Measurements from ENCODE around the gene HCRTR1. TPM values are rescaled to one million over a fixed set of nuclear protein-coding genes. Genes with fewer than 3 reads are reported as not detected.
A peak's percentile ranks its signal among the peaks of the same experiment; 100 is the strongest.

HCRTR1 gene
- total and polyA plus RNA-seq, 4 donors: 0.18 to 0.42 TPM; not detected in 2

DNA sequence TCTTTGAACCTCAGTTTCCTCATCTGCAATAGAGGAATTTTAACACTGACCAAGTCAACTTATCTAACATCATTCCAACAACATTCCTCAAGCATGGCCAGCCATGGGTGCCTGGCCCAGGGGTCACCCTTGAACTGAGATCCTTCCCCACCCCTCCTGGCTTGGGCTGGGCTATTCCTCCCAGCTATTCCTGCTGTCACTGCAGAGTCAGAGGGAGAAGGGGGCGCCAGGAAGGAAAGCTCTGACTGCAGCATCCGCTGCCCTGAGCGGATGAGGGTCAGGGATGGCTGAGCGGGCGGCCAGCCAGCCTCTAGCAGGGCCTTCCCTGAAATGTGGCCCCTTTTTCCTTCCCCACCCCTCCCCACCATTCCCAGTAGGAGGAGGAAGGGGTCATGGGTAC is 38.1 kb upstream of the HCRTR1 start:
- DNase-seq (no peak), ATAC-seq (ENCODE audit: low FRiP score) (no peak)
- H3K4me1 ChIP-seq (ENCODE audit: control insufficient read depth in 1 of 2, insufficient read depth in 2 of 2, low read length in 2 of 2): peaks cover 3 to 4% of the 10 kb centered on the region in 2 donors
- H3K4me3 ChIP-seq (ENCODE audit: low read length in 2 of 2): peak overlapping the region; percentile 35 to 68
- H3K36me3 ChIP-seq (ENCODE audit: control insufficient read depth in 1 of 2, insufficient read depth in 2 of 2, low read length in 1 of 2): peaks cover 0 to 5% of the 10 kb centered on the region in 2 donors
- H3K9me3 ChIP-seq (ENCODE audit: control insufficient read depth, low read length): no peaks in the 10 kb centered on the region
- WGBS, 2 donors: 0 to 10% methylated on average over 5 of the region's 5 CpGs
- peak overlapping the region; percentile 94 to 98 for H3K27ac ChIP-seq (ENCODE audit: low read depth in 1 of 2, low read length in 2 of 2)
- intact Hi-C loops (cut with DNase I): loop anchor here in 1 of 2 donors (5.0 kb wide), 1 partner anchor 133 kb away; no protein-coding TSS in a partner anchor
- H3K27me3 ChIP-seq (ENCODE audit: control insufficient read depth in 1 of 2, insufficient read depth in 2 of 2, low read length in 1 of 2): no peaks in the 10 kb centered on the region

DNA sequence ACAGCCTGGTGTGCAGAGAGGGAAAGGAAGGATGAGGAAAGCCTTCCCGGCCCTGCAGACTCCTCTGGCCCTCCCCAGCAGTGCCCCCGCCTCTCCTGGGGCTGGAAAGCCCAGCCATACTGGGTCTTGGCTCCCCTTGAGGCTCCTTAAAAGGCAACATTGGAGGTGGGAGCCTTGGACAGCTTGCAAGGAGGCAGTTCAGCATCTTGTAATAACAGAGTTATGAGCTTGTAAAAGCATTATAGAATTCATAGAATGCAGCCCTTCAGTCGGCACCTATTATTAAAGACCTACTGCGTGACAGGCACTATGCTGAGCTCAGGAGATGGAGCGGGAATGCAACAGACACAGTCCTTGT is 37.0 kb upstream of the HCRTR1 start:
- Histone ChIP-seq H3K36me3 (ENCODE audit: control insufficient read depth in 1 of 2, insufficient read depth in 2 of 2, low read length in 1 of 2) (peaks cover 0 to 8% of the 10 kb centered on the region in 2 donors), H3K4me1 (ENCODE audit: control insufficient read depth in 1 of 2, insufficient read depth in 2 of 2, low read length in 2 of 2) (peaks cover 3 to 6% of the 10 kb centered on the region in 2 donors), H3K27ac (ENCODE audit: low read depth in 1 of 2, low read length in 2 of 2) (peak overlapping the region; percentile 68 to 98), H3K27me3 (ENCODE audit: control insufficient read depth in 1 of 2, insufficient read depth in 2 of 2, low read length in 1 of 2) (no peaks in the 10 kb centered on the region), H3K4me3 (ENCODE audit: low read length in 2 of 2) (peak overlapping the region; percentile 35 to 68), H3K9me3 (ENCODE audit: control insufficient read depth, low read length) (no peaks in the 10 kb centered on the region)
- ATAC-seq (ENCODE audit: low FRiP score): peak; percentile 68
- 2 to 6% methylated on average over 5 of the region's 5 CpGs for WGBS, 2 donors
- intact Hi-C loops (cut with DNase I): no loop called here
- peak; percentile 74 to 89 for DNase-seq

DNA sequence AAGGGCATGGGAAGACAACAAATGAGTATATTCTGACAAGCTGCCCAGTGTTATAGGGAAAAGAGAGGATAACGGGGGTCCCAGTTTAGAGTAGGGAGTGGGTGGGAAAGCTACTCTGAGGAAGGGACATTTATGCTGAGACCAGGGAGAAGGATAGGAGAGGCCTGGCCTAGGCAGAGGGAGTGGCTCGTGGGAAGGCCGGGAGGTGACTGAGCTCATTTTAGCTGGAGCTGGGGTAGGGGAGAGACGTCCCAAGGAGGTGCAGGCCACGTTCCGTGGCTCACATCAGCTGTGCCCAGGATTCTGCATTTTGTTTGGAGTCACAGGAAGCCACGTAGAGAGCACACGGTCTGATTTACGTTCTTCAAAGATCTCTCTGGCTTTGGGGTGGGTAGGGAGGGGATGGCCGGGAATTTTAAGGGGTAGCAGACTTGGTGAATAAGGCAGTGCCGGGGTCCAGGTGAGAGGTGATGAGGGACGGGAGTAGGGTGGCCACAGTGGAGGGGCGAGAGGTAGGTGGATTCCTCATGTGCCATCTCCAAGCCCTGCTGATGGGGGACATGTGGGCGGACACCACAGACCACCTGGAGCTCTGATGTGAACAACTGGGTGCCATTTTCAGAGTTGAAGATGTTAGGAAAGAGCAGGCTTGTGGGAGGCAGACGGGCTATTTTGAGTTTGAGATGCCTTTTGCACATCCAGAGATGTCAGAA is 36.4 kb upstream of the HCRTR1 start:
- WGBS, 2 donors: 18 to 20% methylated on average over 15 of the region's 15 CpGs
- peak overlapping the region; percentile 68 to 94 for H3K27ac ChIP-seq (ENCODE audit: low read depth in 1 of 2, low read length in 2 of 2)
- peak overlapping the region; percentile 35 to 44 for H3K4me3 ChIP-seq (ENCODE audit: low read length in 2 of 2)
- H3K27me3 ChIP-seq (ENCODE audit: control insufficient read depth in 1 of 2, insufficient read depth in 2 of 2, low read length in 1 of 2): no peaks in the 10 kb centered on the region
- DNase-seq (no peak), ATAC-seq (ENCODE audit: low FRiP score) (no peak)
- H3K4me1 ChIP-seq (ENCODE audit: control insufficient read depth in 1 of 2, insufficient read depth in 2 of 2, low read length in 2 of 2): peaks cover 3 to 6% of the 10 kb centered on the region in 2 donors
- H3K36me3 ChIP-seq (ENCODE audit: control insufficient read depth in 1 of 2, insufficient read depth in 2 of 2, low read length in 1 of 2): peaks cover 0 to 10% of the 10 kb centered on the region in 2 donors
- H3K9me3 ChIP-seq (ENCODE audit: control insufficient read depth, low read length): no peaks in the 10 kb centered on the region
- intact Hi-C loops (cut with DNase I): no loop called here

DNA sequence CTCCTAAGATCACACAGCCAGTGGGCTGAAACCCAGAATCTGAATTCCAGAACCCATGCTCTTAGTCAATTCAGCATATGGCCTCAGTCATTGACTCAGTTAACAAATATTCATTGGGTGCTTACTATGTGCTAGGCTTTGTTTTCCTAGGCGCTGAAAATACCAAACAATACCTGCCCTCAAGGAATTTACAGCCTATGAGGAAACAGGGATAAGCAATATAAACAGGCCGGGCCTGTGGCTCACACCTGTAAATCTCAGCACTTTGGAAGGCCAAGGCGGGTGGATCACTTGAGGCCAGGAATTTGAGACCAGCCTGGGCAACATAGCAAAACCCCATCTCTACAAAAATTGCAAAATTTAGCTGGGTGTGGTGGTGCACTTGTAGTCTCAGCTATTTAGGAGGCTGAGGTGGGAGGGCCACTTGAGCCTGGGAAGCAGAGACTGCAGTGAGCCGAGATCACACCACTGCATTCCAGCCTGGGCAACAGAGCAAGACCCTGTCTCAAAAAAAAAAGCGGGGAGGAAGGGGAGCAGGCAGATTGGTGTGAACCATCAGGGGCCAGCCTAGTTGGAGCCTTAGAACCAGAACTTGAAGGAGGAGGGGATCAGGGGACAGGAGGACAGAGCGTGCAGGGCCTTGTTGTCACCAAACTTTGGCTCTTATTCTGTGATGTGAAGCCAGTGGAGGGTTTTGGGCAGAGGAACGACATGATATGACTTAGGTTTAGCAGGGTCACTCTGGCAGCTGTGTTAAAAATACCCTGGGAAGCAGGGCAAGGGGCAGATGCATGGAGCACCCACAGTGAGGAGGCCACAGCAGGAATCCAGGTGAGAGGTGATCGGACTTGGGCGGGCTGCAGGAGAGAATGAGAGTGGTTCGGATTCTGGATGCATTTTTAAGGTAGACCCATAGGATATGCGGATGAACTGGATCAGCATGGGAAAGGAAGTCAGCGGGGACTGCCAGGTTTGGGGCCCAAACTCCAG is 35.4 kb upstream of the HCRTR1 start:
- H3K27ac ChIP-seq (ENCODE audit: low read depth in 1 of 2, low read length in 2 of 2): peak overlapping the region; percentile 71 to 94
- DNase-seq (no peak), ATAC-seq (ENCODE audit: low FRiP score) (no peak)

DNA sequence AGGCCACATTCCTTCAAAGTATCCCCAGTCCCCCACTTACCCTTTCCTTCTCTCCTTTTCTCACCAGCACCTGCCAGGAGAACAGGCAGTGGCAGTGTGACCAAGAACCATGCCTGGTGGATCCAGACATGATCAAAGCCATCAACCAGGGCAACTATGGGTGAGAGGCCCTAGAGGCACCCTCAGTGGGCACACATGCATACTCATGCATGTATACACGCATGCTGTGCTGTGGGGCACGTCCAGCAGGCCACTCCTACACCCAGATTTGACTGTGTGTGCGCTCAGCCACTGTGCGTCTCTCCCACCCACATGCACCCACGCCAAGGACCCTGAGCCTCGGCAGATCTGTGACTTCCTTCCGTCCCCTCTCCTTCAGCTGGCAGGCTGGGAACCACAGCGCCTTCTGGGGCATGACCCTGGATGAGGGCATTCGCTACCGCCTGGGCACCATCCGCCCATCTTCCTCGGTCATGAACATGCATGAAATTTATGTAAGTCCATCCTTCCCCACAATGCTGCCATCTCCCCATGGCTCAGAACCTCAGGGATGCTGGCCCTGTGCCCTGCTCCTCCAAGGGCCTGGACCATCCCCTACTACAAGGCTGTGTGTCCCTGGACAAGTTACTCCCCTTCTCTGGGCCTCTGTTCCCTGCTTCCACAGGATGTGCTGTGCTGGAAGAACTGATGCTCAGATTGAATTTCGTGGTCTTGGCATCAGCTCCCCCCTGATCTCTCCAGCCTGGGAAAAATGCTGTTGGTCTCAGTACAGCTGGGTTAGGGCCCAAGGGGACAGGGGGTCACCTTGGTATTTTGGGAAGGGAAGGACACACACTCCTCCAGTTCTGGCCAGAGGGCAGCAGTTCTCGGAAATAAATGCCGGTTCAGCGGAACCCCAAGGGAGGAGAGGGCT is 34.2 kb upstream of the HCRTR1 start:
- H3K36me3 ChIP-seq (ENCODE audit: control insufficient read depth in 1 of 2, insufficient read depth in 2 of 2, low read length in 1 of 2): peaks cover 0 to 12% of the 10 kb centered on the region in 2 donors
- H3K4me3 ChIP-seq (ENCODE audit: low read length in 2 of 2): no peak overlapping the region
- DNase-seq (no peak), ATAC-seq (ENCODE audit: low FRiP score) (peak; percentile 24)
- intact Hi-C loops (cut with DNase I): no loop called here
- peaks cover 3 to 6% of the 10 kb centered on the region in 2 donors for H3K4me1 ChIP-seq (ENCODE audit: control insufficient read depth in 1 of 2, insufficient read depth in 2 of 2, low read length in 2 of 2)
- H3K27me3 ChIP-seq (ENCODE audit: control insufficient read depth in 1 of 2, insufficient read depth in 2 of 2, low read length in 1 of 2): no peaks in the 10 kb centered on the region
- 18 to 22% methylated on average over 16 of the region's 16 CpGs for WGBS, 2 donors
- H3K9me3 ChIP-seq (ENCODE audit: control insufficient read depth, low read length): no peaks in the 10 kb centered on the region
- H3K27ac ChIP-seq (ENCODE audit: low read depth in 1 of 2, low read length in 2 of 2): peak overlapping the region; percentile 71 to 94

More for the DNA sequence above, 35.4 kb upstream of the HCRTR1 start:
- Histone ChIP-seq H3K9me3 (ENCODE audit: control insufficient read depth, low read length) (no peaks in the 10 kb centered on the region), H3K36me3 (ENCODE audit: control insufficient read depth in 1 of 2, insufficient read depth in 2 of 2, low read length in 1 of 2) (peaks cover 0 to 12% of the 10 kb centered on the region in 2 donors), H3K27me3 (ENCODE audit: control insufficient read depth in 1 of 2, insufficient read depth in 2 of 2, low read length in 1 of 2) (no peaks in the 10 kb centered on the region), H3K4me3 (ENCODE audit: low read length in 2 of 2) (no peak overlapping the region), H3K4me1 (ENCODE audit: control insufficient read depth in 1 of 2, insufficient read depth in 2 of 2, low read length in 2 of 2) (peaks cover 3 to 6% of the 10 kb centered on the region in 2 donors)
- WGBS, 2 donors: 33 to 41% methylated on average over 12 of the region's 12 CpGs
- intact Hi-C loops (cut with DNase I): no loop called here

DNA sequence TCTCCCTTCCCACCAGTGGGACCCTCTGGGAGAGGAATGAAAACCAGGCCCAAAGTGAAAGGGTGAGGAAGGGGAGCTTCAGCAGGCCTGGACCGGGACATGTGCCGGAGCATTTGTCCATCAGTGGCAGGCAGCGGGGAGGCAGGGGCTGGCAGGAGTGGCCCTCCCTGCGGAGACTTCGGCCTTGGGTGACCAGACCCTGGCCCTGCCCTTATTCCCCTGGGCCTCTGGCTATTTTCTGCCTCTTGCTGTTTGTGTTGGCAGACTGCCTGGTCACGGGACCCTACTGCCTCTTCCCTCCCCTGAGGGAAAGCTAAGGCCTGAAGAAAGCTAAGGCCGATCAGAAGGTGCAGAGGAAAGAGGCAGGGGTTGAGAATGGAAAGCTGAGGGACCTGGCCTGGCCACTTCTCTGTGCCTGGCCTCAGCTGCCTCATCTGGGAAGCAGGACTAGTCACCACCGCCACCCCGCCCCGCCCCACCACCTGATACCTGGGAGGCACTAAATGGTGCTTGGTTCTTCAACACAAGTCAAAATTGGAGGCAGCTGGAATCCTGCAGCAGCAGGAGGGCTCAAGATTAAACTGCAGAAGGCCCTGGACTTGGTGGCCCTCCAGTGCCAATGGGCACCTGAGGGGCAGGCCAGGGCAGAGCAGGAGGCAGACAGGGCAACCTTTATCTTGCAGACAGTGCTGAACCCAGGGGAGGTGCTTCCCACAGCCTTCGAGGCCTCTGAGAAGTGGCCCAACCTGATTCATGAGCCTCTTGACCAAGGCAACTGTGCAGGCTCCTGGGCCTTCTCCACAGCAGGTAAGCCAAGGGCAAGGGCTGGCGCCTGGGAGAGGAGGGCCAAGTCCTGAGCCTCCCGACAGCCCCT is 33.3 kb upstream of the HCRTR1 start:
- H3K4me3 ChIP-seq (ENCODE audit: low read length in 2 of 2): no peak overlapping the region
- peaks cover 3 to 6% of the 10 kb centered on the region in 2 donors for H3K4me1 ChIP-seq (ENCODE audit: control insufficient read depth in 1 of 2, insufficient read depth in 2 of 2, low read length in 2 of 2)
- H3K9me3 ChIP-seq (ENCODE audit: control insufficient read depth, low read length): no peaks in the 10 kb centered on the region
- ATAC-seq (ENCODE audit: low FRiP score) (peak; percentile 65), DNase-seq (peak; percentile 94 to 95)
- intact Hi-C loops (cut with DNase I): no loop called here
- WGBS, 2 donors: 16% methylated on average over 13 of the region's 13 CpGs
- no peaks in the 10 kb centered on the region for H3K27me3 ChIP-seq (ENCODE audit: control insufficient read depth in 1 of 2, insufficient read depth in 2 of 2, low read length in 1 of 2)
- peaks cover 0 to 12% of the 10 kb centered on the region in 2 donors for H3K36me3 ChIP-seq (ENCODE audit: control insufficient read depth in 1 of 2, insufficient read depth in 2 of 2, low read length in 1 of 2)
- H3K27ac ChIP-seq (ENCODE audit: low read depth in 1 of 2, low read length in 2 of 2): peak overlapping the region; percentile 47 to 94

DNA sequence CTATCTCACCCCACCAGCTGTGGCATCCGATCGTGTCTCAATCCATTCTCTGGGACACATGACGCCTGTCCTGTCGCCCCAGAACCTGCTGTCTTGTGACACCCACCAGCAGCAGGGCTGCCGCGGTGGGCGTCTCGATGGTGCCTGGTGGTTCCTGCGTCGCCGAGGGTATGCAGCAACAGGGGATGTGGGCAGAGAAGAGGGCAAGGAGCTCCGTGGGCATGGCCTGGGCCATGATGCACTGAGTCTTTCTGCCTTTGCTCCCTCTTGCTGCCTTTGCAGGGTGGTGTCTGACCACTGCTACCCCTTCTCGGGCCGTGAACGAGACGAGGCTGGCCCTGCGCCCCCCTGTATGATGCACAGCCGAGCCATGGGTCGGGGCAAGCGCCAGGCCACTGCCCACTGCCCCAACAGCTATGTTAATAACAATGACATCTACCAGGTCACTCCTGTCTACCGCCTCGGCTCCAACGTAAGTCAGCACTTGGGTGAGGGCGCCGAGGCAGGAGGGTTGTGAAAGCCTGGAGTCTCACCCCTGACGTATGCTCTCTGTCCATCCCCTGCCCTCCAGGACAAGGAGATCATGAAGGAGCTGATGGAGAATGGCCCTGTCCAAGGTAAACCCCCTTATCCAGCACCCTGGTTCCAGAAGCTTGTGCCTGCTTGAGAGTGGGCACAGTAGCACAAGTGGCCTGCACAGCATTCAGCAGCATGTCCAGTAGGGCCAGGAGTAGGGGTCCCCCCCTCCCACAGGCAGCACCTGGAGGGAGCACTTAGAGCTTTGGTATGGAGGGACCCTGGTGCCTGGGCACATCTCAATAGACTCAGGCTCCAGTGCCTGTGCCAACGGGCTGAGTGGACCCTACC is 32.4 kb upstream of the HCRTR1 start:
- WGBS, 2 donors: 44 to 47% methylated on average over 27 of the region's 27 CpGs
- Histone ChIP-seq H3K4me3 (ENCODE audit: low read length in 2 of 2) (no peak overlapping the region), H3K4me1 (ENCODE audit: control insufficient read depth in 1 of 2, insufficient read depth in 2 of 2, low read length in 2 of 2) (peaks cover 3 to 6% of the 10 kb centered on the region in 2 donors), H3K36me3 (ENCODE audit: control insufficient read depth in 1 of 2, insufficient read depth in 2 of 2, low read length in 1 of 2) (peaks cover 0 to 12% of the 10 kb centered on the region in 2 donors), H3K27me3 (ENCODE audit: control insufficient read depth in 1 of 2, insufficient read depth in 2 of 2, low read length in 1 of 2) (no peaks in the 10 kb centered on the region), H3K9me3 (ENCODE audit: control insufficient read depth, low read length) (no peaks in the 10 kb centered on the region), H3K27ac (ENCODE audit: low read depth in 1 of 2, low read length in 2 of 2) (peak overlapping the region; percentile 47 to 83)
- ATAC-seq (ENCODE audit: low FRiP score) (no peak), DNase-seq (no peak)
- intact Hi-C loops (cut with DNase I): no loop called here

Measured in aorta (tissue), 5 donors.